GM12878 (cell line): ENCODE measurements around the gene ADCY5. TPM values are rescaled to one million over a fixed set of nuclear protein-coding genes. Genes with fewer than 3 reads are reported as not detected.

Source experiments
- ATAC-seq: fragments of 200-7000 bp; cut with Tn5 transposase; 3 replicates; pipeline ENCODE4 v1.9.1; 2020; ENCODE audit warnings: mild to moderate bottlenecking, moderate library complexity
- BruUV-seq: library from RNA; stranded (reverse); fragments of 400-500 nt; replicated peaks from 2 replicates; lab custom pipeline; 2021; lab: Mats Ljungman, UMichigan
- CTCF ChIA-PET: fragments of 300-600 bp; sonication (Branson Sonifier 250); formaldehyde crosslinking; extraction: SDS; loops from one replicate; lab custom pipeline; 2021; ENCODE audit warnings: inconsistent platforms; lab: Yijun Ruan, JAX
- POLR2A ChIA-PET: fragments of 350-600 bp; formaldehyde crosslinking; extraction: SDS; loops from one replicate; lab custom pipeline; 2021; ENCODE audit warnings: inconsistent platforms; lab: Charles Lee
- RAD21 ChIA-PET: fragments of 300-600 bp; sonication (Branson Sonifier 250); formaldehyde crosslinking; loops from one replicate; lab custom pipeline; 2023; ENCODE audit warnings: antibody characterized with exemption; ENCODE audit not compliant: unreplicated experiment; lab: Charles Lee
- SMC1A ChIA-PET: fragments of 300-600 bp; sonication (Branson Sonifier 250); formaldehyde crosslinking; loops from one replicate; lab custom pipeline; 2023; ENCODE audit not compliant: unreplicated experiment, uncharacterized antibody; lab: Charles Lee
- DNase-seq: peaks from one replicate; pipeline ENCODE4 v3.0.0-alpha.2; 2011; ENCODE audit warnings: low read depth, low spot score
- FAIRE-seq: peaks from 3 replicates; lab custom pipeline; 2011; peaks lifted over from hg19 to GRCh38; lab: Jason Lieb, UNC
- H2AFZ ChIP-seq: 2 replicates; pipeline ENCODE4 v1.6.0; 2011; ENCODE audit warnings: low read depth, low read length, control low read depth; ENCODE audit not compliant: control insufficient read depth
- H3K27ac ChIP-seq: 2 replicates; pipeline ENCODE4 v1.5.1; 2011; ENCODE audit warnings: control low read depth; ENCODE audit not compliant: control insufficient read depth, insufficient read depth
- H3K27me3 ChIP-seq, 2 experiments: replicated peaks in 1 of 2; 2 replicates each; pipeline versions ENCODE4 v1.6.0 to v1.6.1; 2011; ENCODE audit warnings: low read length in 1 of 2; ENCODE audit not compliant: control insufficient read depth in 2 of 2, insufficient read depth in 2 of 2
- H3K36me3 ChIP-seq, 2 experiments: 2 replicates each; pipeline ENCODE4 v1.5.1; 2011; ENCODE audit warnings: low read length in 1 of 2; ENCODE audit not compliant: control insufficient read depth in 2 of 2, insufficient read depth in 2 of 2
- H3K4me1 ChIP-seq: 2 replicates; pipeline ENCODE4 v1.6.1; 2011; ENCODE audit warnings: mild to moderate bottlenecking, low read length, moderate library complexity, mixed read lengths; ENCODE audit not compliant: control insufficient read depth, insufficient read depth
- H3K4me2 ChIP-seq: 2 replicates; pipeline ENCODE4 v1.6.0; 2011; ENCODE audit warnings: control low read depth; ENCODE audit not compliant: control insufficient read depth, insufficient read depth
- H3K4me3 ChIP-seq: fragments of 200-600 bp; sonication (generic); 2 replicates; pipeline ENCODE4 v1.5.1; 2016
- H3K79me2 ChIP-seq: 2 replicates; pipeline ENCODE4 v1.6.0; 2011; ENCODE audit warnings: low read length; ENCODE audit not compliant: control insufficient read depth, insufficient read depth
- H3K9ac ChIP-seq: 2 replicates; pipeline ENCODE4 v1.8.0; 2011; ENCODE audit warnings: low read length, control low read depth, mixed read lengths; ENCODE audit not compliant: control insufficient read depth, insufficient read depth
- H3K9me3 ChIP-seq: replicated peaks from 3 replicates; pipeline ENCODE4 v1.5.1; 2011; ENCODE audit warnings: mild to moderate bottlenecking, low read length; ENCODE audit not compliant: control insufficient read depth, insufficient read depth
- H4K20me1 ChIP-seq: 2 replicates; pipeline ENCODE4 v1.6.0; 2011; ENCODE audit not compliant: control insufficient read depth, insufficient read depth
- CHD2 ChIP-seq: IDR thresholded peaks from 2 replicates; pipeline ENCODE4 v1.6.1; 2011; ENCODE audit warnings: low read depth, low read length, improper control_type of control experiment, borderline replicate concordance
- IKZF1 ChIP-seq: fragments of 450-650 bp; conservative IDR thresholded peaks from 2 replicates; pipeline ENCODE4 v1.6.1; 2017; ENCODE audit warnings: antibody characterized with exemption, mild to moderate bottlenecking
- MTA2 ChIP-seq: fragments of 450-650 bp; IDR thresholded peaks from 2 replicates; pipeline ENCODE4 v1.6.1; 2016; ENCODE audit warnings: low read depth, mild to moderate bottlenecking, moderate library complexity
- RFX5 ChIP-seq: IDR thresholded peaks from 2 replicates; pipeline ENCODE4 v1.6.1; 2011; ENCODE audit warnings: low read depth, low read length, improper control_type of control experiment
- ZNF207 ChIP-seq: fragments of 450-650 bp; IDR thresholded peaks from 2 replicates; pipeline ENCODE4 v1.6.1; 2014; ENCODE audit warnings: antibody characterized with exemption, mild to moderate bottlenecking, borderline replicate concordance
- WGBS: methylation state at CpG from one replicate; pipeline ENCODE4 v1.1.6; 2016; ENCODE audit warnings: low lambda C conversion rate; ENCODE audit not compliant: insufficient replicate concordance, insufficient coverage; ENCODE audit errors: missing lambda C conversion rate; 5-methylcytosine and 5-hydroxymethylcytosine counted together
- in situ Hi-C: fragments of 300-500 bp; cut with MboI; formaldehyde crosslinking; loops from 9 replicates; pipeline ENCODE4 v1.14.3; 2018; ENCODE audit warnings: mixed read lengths
- intact Hi-C: fragments of 100-400 bp; cut with micrococcal nuclease; formaldehyde crosslinking; loops from one replicate; pipeline ENCODE4 v1.14.2; 2022; ENCODE audit not compliant: unreplicated experiment
- polyA plus RNA-seq, 11 experiments: library from polyadenylated mRNA; depleted of rRNA in 4 of 11; unstranded in 6 of 11; stranded (reverse) in 5 of 11; fragments of >200 nt; fragmentation: Nextera tagmentation in 4 of 11; fragmentation: Illumina TruSeq in 1 of 11; extraction: Ambion mirVana in 4 of 11; extraction: Trizol in 1 of 11; gene quantifications; 1 replicate in 1 of 11; 2 replicates in 10 of 11; pipeline versions ENCODE4 v1.2.1 to v1.2.3, GENCODE V29; 2011 to 2016; ENCODE audit warnings: inconsistent platforms in 2 of 11, missing spikeins in 2 of 11, low read depth in 1 of 11
- total RNA-seq, 4 experiments: library from RNA; depleted of rRNA in 3 of 4; stranded (reverse); fragments of >200 nt in 3 of 4; fragmentation: Illumina TruSeq in 1 of 4; extraction: Trizol in 1 of 4; gene quantifications; 2 replicates each; pipeline versions ENCODE4 v1.2.1 to v1.2.3, GENCODE V29; 2013 to 2021
- TF ChIP-seq, protein P1 (sequence below): fragments of 450-650 bp; IDR thresholded peaks from 2 replicates; pipeline ENCODE4 v1.6.1; 2016; ENCODE audit warnings: mild to moderate bottlenecking
- TF ChIP-seq, protein P2 (sequence below): IDR thresholded peaks from 2 replicates; pipeline ENCODE4 v1.6.1; 2012; ENCODE audit warnings: low read depth, low read length, improper control_type of control experiment

Gene ADCY5
- total and polyA plus RNA-seq, 10 of the 15 experiments (the other 5 are each of a cell fraction or from before 2014, with no cell fraction given) = under 0.01 to 0.24 (median 0.02) TPM; not detected in 4

DNA sequence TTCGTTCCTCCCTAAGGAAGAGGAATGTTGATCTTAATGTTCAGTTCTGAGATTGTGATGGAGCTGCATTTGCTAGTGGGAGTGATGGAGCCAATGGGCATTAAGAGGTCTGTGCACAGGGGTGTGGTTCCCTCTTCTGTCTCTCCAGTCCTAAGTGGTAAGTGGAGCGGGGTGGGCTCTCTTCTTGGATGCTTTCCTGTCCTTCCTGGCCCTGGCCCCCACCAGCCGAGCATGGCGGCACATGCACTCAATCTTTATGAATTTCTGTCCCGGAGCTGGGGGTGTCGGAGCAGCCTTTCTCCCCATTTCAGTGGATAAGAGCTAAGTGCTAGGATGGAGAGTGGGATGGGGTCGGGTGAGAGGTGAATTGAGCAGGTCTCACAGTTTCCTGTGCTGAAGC is 37.6 kb upstream of the ADCY5 start:
- Histone ChIP-seq H3K9me3 (no peaks in the 10 kb centered on the region), H3K9ac (no peak overlapping the region), H4K20me1 (no peaks in the 10 kb centered on the region), H3K79me2 (no peaks in the 10 kb centered on the region), H3K4me1 (no peaks in the 10 kb centered on the region), H3K27ac (no peak overlapping the region), H3K4me3 (no peak overlapping the region), H3K4me2 (no peak overlapping the region), H3K27me3 (no peaks in the 10 kb centered on the region), H3K36me3 (peaks cover 0 to 1% of the 10 kb centered on the region in 2 experiments; a peak in 1 of 4 replicates), H2AFZ (no peak overlapping the region)
- no TSS peak for BruUV-seq
- POLR2A ChIA-PET = no interaction called here
- in situ Hi-C loops (loop anchor here (5.0 kb wide), 1 partner anchor 159 kb away; no protein-coding TSS in a partner anchor), intact Hi-C loops (no loop called here)
- RAD21 ChIA-PET = no interaction called here
- CTCF ChIA-PET = no interaction called here
- FAIRE-seq = no peak
- WGBS = 45% methylated on average over 7 of the region's 7 CpGs
- TF ChIP-seq RFX5 (no peak), ZNF207 (no peak)
- TF ChIP-seq, protein P1, sequence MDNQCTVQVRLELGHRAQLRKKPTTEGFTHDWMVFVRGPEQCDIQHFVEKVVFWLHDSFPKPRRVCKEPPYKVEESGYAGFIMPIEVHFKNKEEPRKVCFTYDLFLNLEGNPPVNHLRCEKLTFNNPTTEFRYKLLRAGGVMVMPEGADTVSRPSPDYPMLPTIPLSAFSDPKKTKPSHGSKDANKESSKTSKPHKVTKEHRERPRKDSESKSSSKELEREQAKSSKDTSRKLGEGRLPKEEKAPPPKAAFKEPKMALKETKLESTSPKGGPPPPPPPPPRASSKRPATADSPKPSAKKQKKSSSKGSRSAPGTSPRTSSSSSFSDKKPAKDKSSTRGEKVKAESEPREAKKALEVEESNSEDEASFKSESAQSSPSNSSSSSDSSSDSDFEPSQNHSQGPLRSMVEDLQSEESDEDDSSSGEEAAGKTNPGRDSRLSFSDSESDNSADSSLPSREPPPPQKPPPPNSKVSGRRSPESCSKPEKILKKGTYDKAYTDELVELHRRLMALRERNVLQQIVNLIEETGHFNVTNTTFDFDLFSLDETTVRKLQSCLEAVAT = no peak
- TF ChIP-seq, protein P2, sequence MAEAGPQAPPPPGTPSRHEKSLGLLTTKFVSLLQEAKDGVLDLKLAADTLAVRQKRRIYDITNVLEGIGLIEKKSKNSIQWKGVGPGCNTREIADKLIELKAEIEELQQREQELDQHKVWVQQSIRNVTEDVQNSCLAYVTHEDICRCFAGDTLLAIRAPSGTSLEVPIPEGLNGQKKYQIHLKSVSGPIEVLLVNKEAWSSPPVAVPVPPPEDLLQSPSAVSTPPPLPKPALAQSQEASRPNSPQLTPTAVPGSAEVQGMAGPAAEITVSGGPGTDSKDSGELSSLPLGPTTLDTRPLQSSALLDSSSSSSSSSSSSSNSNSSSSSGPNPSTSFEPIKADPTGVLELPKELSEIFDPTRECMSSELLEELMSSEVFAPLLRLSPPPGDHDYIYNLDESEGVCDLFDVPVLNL = no peak
- SMC1A ChIA-PET = no interaction called here
- no peak for ATAC-seq
- no peak for DNase-seq

- no peak overlapping the region for H3K4me2 ChIP-seq
- no peaks in the 10 kb centered on the region for H3K4me1 ChIP-seq
- SMC1A ChIA-PET = no interaction called here
- H3K9ac ChIP-seq = no peak overlapping the region
- peaks cover 0 to 1% of the 10 kb centered on the region in 2 experiments; a peak in 1 of 4 replicates for H3K36me3 ChIP-seq
- no peak for FAIRE-seq
- TF ChIP-seq MTA2 = no peak
- no peak for TF ChIP-seq IKZF1
- no peak for TF ChIP-seq CHD2
- TF ChIP-seq, all 136 proteins: peak for 0
- WGBS = 49% methylated on average over 4 of the region's 4 CpGs
- ATAC-seq = no peak
- no peaks in the 10 kb centered on the region for H4K20me1 ChIP-seq
- in situ Hi-C loops = loop anchor here (5.0 kb wide), 1 partner anchor 158 kb away; no protein-coding TSS in a partner anchor
- H2AFZ ChIP-seq = no peak overlapping the region
- H3K27me3 ChIP-seq = no peaks in the 10 kb centered on the region
- DNase-seq = no peak
- POLR2A ChIA-PET = no interaction called here
- no peak overlapping the region for H3K27ac ChIP-seq
- RAD21 ChIA-PET = no interaction called here
- no TSS peak for BruUV-seq
- no peaks in the 10 kb centered on the region for H3K9me3 ChIP-seq
- no peak overlapping the region for H3K4me3 ChIP-seq
- CTCF ChIA-PET = no interaction called here
- H3K79me2 ChIP-seq = no peaks in the 10 kb centered on the region
- intact Hi-C loops = no loop called here
Measured at GRCh38 chr3:123485551-123485950, 36.7 kb upstream of the ADCY5 start.
